ENCODE data around the gene HBM.
"Not testable (repeated sequence)": the region's sequence is repeated elsewhere in the genome, so short reads cannot be mapped to it uniquely, and the experiment has no call there.

Gene HBM

GRCh38 chr16:149024-149660 lies 16.6 kb upstream of the HBM start:
- no peak for DNase-seq

DNA sequence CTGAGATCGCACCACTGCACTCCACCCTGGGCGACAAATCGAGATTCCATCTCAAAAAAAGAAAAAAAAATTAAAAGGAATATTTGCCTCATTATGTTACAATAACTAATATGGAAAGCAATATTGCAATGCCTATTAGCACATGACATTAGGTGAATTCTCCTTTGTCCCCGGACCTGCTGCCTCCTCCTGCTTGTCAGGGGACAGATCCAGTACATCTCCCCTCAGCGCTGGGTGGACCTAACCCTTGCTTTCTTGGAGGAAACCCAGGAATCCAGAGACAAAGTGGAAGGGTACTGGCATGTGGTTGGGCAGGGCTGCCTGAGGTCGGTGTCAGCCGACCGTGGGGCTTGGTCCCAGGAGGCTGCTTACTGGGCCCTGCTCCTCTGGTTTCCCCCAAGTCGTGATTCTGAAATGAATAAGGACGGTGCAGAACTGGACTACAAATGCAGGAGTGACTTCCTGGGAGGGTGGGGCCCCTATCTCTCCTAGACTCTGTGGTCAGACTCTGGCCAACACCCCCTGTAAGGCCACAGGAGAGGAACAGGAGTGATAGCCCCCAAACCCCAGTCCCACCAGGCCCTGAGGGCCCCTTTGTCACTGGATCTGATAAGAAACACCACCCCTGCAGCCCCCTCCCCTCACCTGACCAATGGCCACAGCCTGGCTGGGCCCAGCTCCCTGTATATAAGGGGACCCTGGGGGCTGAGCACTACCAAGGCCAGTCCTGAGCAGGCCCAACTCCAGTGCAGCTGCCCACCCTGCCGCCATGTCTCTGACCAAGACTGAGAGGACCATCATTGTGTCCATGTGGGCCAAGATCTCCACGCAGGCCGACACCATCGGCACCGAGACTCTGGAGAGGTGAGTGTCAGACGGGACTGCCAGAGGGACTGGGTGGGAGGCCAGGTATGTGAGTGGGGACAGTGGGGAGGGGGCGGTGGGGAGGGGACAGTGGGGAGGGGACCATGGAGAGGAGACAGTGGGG lies 13.3 kb upstream of the HBM start, which contains the start of gene HBZ:
TSS of gene HBZ (plus strand) at position 504 of the 988 bp plus-strand sequence. CDS start at position 770, 266 bp downstream.
- no peak for DNase-seq

DNA sequence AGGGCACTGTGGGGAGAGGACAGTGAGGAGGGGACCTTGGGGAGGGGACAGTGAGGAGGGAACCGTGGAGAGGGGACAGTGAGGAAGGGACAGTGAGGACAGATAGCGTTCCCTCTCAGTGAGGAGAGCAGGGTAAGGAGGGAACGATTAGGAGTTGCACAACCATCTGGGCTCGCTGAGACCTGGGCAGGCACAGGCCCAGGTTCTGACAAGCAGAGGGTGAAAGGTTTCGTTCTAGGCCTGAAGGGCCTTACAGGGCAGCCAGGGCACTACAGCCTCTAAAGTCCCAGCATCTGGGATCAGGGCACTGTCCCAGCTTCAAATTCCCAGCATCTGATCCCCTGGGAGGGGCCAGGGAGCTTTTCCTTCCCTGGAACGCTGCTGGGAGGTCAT lies 12.7 kb upstream of the HBM start:
- DNase-seq: not testable (repeated sequence)

DNA sequence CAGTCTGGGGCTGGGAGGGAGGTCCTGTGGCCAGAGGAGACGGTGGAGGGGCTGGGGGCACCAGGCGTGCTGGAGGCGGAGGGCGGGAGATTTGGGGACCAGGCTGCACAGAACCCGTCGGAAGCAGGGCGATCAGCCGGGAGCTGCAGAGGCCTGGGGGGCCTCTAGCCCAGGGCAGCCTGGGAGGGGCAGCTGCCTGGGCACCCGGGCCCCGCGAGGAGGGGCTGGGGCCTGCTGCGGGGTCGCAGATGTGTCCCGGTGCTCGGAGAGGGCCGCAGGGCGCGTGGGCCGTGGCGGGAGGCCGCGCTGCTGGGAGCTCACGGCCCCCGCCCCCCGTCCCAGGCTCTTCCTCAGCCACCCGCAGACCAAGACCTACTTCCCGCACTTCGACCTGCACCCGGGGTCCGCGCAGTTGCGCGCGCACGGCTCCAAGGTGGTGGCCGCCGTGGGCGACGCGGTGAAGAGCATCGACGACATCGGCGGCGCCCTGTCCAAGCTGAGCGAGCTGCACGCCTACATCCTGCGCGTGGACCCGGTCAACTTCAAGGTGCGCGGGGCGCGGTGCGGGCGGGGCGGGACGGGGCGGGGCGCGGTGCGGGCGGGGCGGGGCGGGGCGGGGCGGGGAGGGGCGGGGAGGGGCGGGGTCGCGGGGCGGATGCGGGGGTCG lies 12.1 kb upstream of the HBM start:
- not testable (repeated sequence) for DNase-seq

DNA sequence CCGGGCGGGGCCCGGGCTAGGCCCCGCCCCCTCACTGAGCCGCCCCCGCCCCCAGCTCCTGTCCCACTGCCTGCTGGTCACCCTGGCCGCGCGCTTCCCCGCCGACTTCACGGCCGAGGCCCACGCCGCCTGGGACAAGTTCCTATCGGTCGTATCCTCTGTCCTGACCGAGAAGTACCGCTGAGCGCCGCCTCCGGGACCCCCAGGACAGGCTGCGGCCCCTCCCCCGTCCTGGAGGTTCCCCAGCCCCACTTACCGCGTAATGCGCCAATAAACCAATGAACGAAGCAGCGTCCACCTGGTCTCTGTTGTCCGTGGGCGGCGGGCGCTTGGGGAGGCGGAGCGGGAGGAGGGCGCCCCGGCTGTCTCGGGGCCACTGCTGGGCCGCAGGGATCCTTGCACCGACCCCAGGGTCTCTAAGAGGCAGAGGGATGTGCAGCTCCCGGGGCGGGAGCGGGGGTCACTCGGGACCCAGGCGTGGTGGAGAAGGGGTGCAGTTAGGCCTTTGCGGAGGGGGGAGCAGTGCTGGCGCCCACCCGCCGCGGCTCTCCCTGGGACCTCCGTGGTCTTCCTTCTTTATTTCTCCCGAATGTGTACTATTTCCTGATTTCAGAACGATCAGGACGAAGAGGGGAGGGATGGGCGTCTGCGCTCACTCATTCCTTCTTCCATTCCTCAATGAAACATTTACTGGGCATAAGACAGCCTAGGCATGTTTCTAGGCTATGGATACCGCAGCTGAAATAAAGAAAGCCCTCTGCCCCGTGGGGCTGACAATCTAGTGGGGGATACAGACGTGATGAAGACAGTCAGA lies 11.4 kb upstream of the HBM start:
- DNase-seq: no peak

GRCh38 chr16:155031-155398 lies 10.8 kb upstream of the HBM start:
- no peak for DNase-seq

GRCh38 chr16:159136-159849 lies 6.5 kb upstream of the HBM start:
- DNase-seq: no peak

GRCh38 chr16:160242-160641 lies 5.5 kb upstream of the HBM start:
- not testable (repeated sequence) for DNase-seq

DNA sequence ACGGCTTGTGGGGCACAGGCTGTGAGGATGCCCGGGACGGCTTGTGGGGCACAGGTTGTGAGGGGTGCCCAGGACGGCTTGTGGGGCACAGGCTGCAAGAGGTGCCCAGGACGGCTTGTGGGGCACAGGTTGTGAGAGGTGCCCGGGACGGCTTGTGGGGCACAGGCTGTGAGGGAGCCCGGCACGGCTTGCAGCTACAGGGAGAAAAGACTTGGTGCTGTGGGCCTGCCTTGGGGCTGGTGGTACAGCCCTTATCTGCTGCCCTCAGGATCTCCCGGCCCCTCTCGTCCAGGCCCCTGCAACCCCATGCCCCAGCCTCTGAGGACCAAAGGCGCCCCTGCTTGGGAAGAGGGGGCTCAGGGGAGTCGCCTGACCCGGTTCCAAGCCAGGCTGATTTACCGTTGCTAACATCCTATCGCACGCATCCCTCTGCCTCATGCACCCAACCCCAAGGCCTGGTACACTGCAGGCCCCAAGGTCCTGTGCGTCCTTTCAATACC lies 5.0 kb upstream of the HBM start:
- DNase-seq: no peak

DNA sequence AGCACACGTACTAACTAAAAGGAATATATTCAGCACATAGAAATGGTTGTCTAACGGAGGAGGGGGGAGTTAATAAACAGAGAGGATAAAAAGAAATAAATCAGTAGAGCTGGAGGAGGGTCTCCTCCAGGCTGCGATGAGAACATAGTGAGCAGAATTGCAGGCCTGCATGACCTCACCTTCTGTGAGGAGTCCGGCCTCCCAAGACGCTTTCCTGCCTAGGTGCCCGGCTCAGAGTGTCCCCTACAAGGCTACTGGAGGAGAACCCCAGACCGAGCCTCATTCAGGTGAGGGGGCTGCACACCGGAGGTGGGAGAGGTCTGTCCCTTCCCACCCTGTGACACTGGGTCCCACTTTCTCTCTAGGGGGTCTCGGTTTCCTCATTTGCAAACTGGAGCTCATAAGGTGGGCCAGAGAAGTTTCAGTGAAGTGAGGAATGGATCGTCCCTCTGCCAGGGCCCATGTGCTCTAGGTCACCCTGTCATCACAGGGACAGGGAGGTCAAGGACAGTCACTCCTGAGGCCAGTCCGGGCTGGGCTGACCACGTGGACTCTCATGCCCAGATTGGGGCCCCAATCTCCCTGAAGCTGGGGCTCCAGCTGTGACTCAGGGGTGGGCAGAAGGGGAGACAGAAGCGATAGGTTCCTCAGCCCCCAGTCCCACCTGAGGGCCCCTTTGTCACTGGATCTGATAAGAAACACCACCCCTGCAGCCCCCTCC lies 3.3 kb upstream of the HBM start:
- no peak for DNase-seq

DNA sequence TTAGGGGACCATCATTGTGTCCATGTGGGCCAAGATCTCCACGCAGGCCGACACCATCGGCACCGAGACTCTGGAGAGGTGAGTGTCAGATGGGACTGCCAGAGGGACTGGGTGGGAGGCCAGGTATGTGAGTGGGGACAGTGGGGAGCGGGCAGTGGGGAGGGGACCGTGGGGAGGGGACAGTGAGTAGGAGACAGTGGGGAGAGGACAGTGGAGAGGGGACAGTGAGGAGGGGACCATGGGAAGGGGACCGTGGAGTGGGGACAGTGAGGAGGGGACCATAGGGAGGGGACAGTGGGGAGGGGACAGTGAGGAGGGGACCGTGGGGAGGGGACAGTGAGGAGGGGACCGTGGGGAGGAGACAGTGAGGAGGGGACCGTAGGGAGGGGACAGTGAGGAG lies 2.6 kb upstream of the HBM start:
- not testable (repeated sequence) for DNase-seq

DNA sequence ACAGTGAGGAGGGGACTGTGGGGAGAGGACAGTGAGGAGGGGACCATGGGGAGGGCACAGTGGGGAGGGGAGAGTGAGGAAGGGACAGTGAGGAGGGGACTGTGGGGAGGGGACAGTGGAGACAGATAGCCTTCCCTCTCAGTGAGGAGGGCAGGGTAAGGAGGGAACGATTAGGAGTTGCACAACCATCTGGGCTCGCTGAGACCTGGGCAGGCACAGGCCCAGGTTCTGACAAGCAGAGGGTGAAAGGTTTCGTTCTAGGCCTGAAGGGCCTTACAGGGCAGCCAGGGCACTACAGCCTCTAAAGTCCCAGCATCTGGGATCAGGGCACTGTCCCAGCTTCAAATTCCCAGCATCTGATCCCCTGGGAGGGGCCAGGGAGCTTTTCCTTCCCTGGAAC lies 2.1 kb upstream of the HBM start:
- DNase-seq: not testable (repeated sequence)

- not testable (repeated sequence) for DNase-seq
Observed at GRCh38 chr16:164134-164823, 1.5 kb upstream of the HBM start.

DNA sequence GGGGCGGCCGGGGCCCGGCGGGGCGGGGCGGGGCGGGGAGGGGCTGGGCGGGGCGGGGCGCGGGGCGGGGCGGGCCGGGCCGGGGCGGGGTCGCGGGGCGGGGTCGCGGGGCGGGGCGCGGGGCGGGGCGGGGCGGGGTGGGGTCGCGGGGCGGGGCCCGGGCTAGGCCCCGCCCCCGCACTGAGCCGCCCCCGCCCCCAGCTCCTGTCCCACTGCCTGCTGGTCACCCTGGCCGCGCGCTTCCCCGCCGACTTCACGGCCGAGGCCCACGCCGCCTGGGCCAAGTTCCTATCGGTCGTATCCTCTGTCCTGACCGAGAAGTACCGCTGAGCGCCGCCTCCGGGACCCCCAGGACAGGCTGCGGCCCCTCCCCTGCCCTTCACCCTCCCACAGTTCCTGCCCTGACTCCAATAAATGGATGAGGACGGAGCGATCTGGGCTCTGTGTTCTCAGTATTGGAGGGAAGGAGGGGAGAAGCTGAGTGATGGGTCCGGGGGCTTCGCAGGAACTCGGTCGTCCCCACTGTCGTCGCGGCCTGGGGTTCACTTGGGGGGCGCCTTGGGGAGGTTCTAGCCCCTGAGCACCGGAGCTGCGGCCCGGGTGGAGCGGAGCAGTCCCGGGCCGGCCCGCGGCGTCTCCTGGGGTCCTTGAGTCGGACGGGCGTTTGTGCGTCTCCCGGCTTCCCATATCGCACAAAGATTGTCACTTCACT lies 795 bp upstream of the HBM start:
- DNase-seq: no peak

GRCh38 chr16:166375-167121 lies 770 bp downstream of the HBM start:
- no peak for DNase-seq

GRCh38 chr16:167122-167690 lies 1.4 kb downstream of the HBM start:
- no peak for DNase-seq

DNA sequence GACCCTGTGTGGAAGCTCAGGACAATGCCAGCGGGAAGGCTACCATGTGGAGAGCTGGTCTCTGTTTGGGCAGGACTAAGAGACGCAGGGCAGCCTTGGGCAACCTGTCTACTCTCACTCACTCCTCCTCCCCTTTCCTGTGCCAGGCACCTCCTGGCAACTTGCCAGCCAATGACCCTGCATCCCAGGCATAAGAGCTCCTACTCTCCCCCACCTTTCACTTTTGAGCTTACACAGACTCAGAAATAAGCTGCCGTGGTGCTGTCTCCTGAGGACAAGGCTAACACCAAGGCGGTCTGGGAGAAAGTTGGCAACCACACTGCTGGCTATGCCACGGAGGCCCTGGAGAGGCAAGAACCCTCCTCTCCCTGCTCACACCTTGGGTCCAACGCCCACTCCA lies 2.6 kb downstream of the HBM start:
- no peak for DNase-seq

GRCh38 chr16:169014-169413 lies 3.2 kb downstream of the HBM start:
- DNase-seq: no peak

- DNase-seq: not testable (repeated sequence)
Observed at GRCh38 chr16:170088-170507, 4.3 kb downstream of the HBM start.

Measured in NCI-H2227 treated with DMSO at 0.1 percent for 48 hours (cell line).